Measurements from ENCODE around the gene CDH26.

Gene CDH26

DNA sequence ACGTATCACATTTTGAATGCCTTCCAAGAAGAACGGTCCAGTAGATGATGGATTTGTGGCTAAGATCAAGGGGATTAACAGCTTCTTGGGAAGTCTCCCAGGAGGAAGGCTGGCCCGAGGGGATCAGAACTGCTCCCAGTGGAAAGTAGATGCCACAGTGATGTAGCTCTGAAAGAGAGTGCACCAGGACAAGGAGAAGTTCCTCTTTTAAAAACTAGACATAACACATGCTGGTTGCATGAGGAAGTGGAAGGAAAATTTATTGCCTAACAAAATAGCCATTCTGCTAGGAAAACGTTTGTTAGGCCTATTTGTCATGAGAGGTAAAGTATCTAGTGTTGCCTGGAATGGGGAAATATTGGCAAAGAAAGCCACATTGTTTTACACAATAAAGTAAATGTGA, 87.8 kb downstream of the CDH26 start:
- no peak for TF ChIP-seq GATA1 (IDR thresholded peaks at IDR 0.05; ENCODE audit: low read depth, low read length)
- TF ChIP-seq POLR2A (IDR thresholded peaks at IDR 0.05; ENCODE audit: low read length) = no peak
- no peak for DNase-seq

DNA sequence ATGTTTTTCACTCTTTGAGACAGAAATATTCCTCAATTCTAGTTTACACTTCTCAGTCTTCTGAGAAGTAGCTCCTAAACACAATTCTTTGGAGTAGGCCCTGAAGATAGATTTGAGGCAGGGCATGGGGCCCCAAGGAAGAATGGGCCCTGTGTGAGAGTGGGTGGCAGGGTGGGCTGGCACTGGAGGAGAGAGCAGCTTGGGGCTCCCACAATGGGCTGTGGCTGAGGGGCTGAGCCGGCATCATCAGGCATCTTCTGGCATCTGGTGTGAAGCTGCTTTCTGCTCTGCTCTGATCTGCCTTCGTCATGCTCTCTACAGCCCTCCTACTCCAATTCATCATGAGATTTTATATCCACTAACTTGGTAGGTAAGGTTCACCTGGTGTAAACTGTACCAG, 88.2 kb downstream of the CDH26 start:
- TF ChIP-seq POLR2A (IDR thresholded peaks at IDR 0.05; ENCODE audit: low read length) (no peak), GATA1 (IDR thresholded peaks at IDR 0.05; ENCODE audit: low read depth, low read length) (no peak)
- DNase-seq = no peak

DNA sequence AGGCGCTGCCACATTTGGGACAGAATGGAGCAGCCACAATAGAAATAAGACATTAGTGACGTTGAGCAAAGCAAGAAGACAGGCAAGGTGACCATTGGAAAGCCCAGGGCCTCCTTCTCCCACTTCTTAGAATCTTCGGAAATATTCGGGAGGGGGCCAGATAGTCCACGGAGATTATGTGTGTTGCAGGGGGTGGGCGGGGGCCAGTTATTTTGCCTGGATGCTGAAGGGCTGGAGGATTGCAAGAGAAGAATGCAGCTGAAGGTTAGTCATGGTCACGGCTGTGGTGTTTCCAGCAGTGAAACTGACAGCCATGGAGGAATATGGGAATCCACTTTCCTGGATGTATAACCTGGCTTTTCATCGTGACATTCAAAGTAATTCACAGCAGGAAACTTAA, 88.6 kb downstream of the CDH26 start:
- DNase-seq = no peak
- TF ChIP-seq POLR2A (IDR thresholded peaks at IDR 0.05; ENCODE audit: low read length) (no peak), GATA1 (IDR thresholded peaks at IDR 0.05; ENCODE audit: low read depth, low read length) (no peak)

DNA sequence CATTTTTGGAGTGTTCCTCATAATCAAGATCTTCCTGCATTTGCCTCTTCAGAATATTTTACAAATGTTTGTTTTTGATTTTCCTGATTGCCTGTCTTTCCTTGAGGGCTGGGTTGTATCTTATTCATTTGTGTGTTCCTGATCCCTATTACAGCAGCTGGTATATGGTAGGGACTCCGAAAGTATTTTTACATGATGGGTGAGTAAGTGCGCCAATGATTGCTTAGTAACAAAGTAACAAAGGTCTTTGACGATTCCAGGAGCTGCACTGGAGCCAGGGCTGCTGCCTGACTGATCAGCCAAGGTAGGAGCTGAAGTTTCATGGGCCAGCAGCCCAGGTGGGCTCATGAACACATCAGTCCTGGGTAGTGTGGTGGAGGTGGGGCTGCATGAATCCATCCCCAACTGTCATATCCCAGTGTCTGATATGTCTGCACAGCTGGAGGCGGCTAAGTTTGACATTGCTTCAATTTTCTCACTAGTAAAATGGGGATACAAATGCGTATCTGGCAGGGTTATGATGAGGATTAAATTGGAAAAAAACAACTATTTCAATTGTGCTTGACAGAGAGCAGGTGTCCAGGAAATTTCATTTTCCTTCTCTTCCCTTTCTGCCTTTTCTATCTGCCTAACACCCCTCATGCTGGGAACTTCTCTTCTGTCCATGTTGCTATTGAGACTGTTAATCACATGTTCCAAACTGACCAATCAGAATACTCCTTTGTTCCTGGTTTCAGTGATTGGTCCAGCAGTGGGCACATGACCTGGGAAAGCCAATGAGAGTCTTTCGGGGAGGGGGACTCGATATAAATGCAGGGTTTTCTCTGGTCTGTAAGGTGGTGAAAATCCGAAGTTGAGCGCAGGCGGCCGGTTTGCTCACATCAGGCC, 90.7 kb downstream of the CDH26 start:
- DNase-seq = peak in 1 of 2 experiments; percentile 4
- TF ChIP-seq GATA1 (IDR thresholded peaks at IDR 0.05; ENCODE audit: low read depth, low read length) = no peak
- TF ChIP-seq POLR2A (IDR thresholded peaks at IDR 0.05; ENCODE audit: low read length) = no peak

DNA sequence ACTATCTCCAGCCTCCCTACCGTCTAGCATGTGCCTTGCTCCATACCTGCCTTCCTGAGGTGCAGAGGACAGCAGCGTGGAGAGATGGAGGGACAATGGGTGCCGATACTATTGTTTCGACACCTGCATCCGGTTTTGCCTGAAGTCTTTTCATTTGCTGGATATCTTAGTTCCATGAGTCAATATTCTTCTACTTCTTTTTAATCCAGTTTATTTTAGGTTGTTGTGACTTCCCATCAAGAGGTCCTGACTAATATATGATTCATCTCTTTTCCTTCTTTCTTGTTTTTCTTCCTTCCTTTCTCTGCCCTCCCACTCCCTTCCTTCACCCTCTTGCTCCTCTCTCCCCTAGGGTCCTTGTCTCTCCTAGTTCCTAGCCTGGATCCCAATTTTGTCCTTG, 91.4 kb downstream of the CDH26 start:
- no peak for DNase-seq
- TF ChIP-seq GATA1 (IDR thresholded peaks at IDR 0.05; ENCODE audit: low read depth, low read length) (no peak), POLR2A (IDR thresholded peaks at IDR 0.05; ENCODE audit: low read length) (no peak)

DNA sequence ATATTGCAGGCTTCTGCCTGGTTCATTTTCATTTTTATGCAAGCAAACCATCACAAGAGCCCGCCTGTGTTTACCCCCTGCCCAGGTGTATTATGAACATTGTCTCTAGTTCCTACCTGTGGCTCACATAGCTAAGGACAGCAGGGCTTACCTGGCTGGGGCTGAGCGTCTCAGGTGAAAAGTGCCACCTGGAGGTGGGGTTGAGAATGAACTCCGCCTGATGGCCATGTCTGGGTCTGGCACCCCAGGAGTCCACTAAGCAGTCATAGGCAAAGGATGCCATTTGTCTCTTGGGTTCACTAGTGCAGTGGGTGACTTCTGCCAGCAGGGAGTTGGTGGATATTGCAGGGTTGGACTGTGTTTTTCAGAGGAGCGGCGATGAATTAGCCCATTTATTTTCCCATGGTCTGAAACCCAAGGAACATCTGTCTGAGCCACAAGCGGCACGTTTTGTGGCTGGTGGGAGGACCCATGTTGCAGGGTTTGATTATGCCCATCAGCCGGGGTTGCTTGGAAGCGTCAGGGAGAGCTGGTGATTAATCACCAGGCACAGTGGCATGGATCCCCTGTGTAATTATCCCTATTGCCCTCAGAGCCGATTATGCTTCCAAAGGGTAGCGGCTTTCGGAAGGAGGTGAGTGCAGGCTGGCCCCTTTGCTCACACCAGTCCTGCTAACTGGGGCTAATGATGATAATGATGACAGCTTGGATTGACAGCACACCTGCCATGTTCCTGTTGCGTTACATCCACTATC, 92.1 kb downstream of the CDH26 start:
- no peak for TF ChIP-seq GATA1 (IDR thresholded peaks at IDR 0.05; ENCODE audit: low read depth, low read length)
- TF ChIP-seq POLR2A (IDR thresholded peaks at IDR 0.05; ENCODE audit: low read length) = no peak
- no peak for DNase-seq

DNA sequence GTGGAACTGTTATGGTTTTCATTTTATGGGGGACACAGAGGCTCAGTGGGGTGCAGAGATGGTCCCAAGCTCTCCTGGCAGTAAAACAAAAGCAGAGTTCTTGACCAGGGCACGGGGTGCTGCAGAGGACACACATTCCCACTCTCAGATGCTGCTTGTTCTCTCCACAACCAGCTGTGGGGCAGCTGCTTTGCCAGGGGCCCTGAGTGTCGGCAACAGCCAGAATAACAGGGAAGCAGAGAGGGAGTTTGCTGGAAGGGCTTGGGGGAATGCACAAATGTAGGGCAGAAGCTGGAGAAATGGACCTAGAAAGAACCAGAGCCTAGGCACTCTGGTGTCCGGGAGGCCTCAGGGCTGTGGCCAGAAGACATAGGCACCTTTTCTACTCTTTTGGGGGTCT, 93.7 kb downstream of the CDH26 start:
- TF ChIP-seq POLR2A (IDR thresholded peaks at IDR 0.05; ENCODE audit: low read length) (no peak), GATA1 (IDR thresholded peaks at IDR 0.05; ENCODE audit: low read depth, low read length) (no peak)
- no peak for DNase-seq

DNA sequence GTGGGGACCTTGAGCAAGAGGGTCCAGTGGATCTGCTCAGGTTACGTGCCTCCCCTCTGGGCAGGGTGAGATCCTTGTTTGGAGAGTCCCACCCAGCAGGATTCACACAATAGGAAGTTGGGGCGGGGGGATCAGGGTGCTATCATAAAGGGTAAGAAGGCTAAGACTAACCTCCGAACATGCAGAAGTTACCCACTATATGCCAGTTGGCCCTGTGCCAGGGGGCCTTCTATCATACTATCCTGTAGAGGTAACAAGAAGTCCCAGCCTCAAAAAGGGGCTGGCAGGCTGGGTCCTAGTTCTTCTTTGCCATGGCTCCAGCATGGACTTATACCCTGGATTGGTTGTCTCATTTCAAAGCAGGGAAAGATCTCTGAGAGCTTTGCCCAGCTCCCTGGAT, 94.1 kb downstream of the CDH26 start:
- no peak for DNase-seq
- TF ChIP-seq GATA1 (IDR thresholded peaks at IDR 0.05; ENCODE audit: low read depth, low read length) (no peak), POLR2A (IDR thresholded peaks at IDR 0.05; ENCODE audit: low read length) (no peak)

DNA sequence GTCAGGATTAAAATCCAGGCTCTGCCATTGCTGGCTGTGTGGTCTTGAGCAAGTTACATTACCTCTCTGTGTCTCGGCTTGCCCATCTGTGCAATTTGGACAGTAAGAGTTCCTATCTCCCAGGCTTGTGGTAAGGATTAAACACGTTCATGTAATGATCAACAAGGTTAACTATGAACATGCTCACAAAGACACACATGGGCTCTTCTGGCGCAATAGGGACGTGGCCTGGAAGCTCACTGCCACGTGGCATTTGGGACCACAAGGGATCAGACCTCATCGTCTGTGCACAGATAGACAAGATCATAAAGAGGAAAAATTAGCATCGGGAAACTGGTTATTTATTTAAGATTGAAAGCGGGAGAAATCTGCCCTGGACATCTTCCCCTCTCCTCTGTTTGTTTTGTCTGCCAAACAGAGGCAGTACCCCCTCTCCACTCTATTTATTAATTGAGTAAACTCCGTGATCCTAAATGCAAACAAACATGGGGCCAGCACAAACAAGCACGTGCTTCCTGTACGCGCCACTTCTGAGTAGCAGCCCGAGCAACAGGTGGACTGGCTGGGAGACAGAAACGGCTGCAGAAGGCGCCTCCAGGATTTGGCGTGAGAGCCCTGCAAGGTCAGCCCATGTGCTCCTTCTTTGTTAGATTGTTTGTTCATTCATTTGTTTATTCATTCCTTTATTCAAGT, 95.0 kb downstream of the CDH26 start:
- no peak for DNase-seq
- TF ChIP-seq GATA1 (IDR thresholded peaks at IDR 0.05; ENCODE audit: low read depth, low read length) (no peak), POLR2A (IDR thresholded peaks at IDR 0.05; ENCODE audit: low read length) (no peak)

DNA sequence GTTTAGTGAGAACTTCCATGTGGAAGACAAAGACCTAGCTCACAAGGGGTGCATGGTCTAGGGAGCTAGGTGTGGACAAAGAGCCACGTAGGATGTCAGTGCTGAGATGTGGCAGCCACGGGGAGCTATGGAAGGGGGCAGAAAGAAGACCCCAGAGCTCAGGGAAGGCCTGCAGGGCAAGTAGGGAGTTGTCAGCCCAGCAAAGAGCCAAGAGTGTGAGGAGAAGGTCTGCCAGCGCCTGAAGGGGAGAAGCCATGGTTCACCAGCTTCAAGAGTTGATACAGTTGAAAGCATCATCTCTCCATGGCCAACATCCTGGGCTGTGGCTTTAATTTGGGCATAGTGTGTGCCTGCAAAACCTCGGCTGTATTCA, 95.6 kb downstream of the CDH26 start:
- TF ChIP-seq POLR2A (IDR thresholded peaks at IDR 0.05; ENCODE audit: low read length) (no peak), GATA1 (IDR thresholded peaks at IDR 0.05; ENCODE audit: low read depth, low read length) (no peak)
- DNase-seq = no peak

DNA sequence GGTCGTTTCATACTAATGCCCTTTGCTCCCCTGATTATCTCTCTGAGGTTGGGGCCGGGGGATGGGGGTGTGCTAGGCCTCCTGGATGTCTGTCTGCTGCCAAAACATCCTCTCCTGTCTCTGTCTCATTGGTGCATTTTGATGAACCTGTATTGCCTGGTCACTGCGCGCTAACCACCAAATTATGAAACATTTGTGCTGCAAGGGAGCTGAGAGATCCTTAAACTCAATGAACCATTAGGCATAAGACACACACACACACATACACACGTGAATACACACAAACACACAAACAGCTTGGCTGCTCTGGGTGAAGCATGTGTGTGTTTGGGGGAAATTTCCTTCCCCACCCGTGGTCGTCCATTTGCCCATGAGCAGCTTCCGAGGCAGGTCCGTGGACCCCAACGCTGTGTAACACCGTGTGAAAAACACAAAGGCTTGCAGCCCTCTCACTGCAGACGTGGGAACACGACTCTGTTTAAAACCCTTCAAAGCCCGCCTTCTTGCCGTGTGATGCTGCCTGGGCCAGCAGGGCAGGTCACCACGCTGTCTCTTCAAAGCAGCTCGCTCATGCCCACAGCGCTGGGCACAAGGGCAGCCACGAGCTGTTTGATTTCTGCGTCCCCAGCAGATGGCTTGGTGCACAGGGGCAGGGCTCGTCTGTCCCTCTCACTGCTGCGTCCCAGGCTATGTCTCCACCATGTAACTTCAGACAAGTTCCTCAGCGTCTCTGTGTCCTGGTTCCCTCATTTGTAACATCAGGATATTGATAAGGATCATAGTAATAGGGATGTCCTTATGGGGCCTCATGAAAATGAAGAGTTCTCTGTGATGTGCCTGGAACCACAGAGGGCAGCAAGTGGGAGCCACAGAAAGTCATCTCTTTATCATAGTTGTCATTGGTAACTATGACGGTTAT, 96.8 kb downstream of the CDH26 start:
- TF ChIP-seq POLR2A (IDR thresholded peaks at IDR 0.05; ENCODE audit: low read length) (no peak), GATA1 (IDR thresholded peaks at IDR 0.05; ENCODE audit: low read depth, low read length) (no peak)
- DNase-seq = no peak

DNA sequence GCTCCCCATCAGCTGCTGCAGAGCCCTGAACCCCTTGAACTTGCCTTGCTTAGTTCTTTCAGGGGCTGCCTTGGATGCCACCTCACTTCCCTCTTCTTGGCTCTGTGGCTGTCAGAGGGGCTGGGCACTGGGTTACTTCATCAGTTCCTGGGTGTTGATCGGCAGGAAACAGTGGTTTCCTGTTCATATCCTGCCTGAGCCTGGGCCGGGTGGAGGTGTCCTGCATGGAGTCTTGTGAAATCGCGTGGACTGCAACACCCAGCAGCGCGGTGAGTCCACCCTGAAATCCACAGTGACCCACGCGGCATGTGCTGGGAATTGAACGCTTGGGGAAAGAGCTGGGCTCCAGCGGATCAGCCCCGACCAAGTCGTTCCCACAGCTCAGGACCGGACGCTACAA, 97.5 kb downstream of the CDH26 start:
- TF ChIP-seq POLR2A (IDR thresholded peaks at IDR 0.05; ENCODE audit: low read length) (peak; percentile 25), GATA1 (IDR thresholded peaks at IDR 0.05; ENCODE audit: low read depth, low read length) (no peak)
- peak in 1 of 2 experiments; percentile 3 for DNase-seq

DNA sequence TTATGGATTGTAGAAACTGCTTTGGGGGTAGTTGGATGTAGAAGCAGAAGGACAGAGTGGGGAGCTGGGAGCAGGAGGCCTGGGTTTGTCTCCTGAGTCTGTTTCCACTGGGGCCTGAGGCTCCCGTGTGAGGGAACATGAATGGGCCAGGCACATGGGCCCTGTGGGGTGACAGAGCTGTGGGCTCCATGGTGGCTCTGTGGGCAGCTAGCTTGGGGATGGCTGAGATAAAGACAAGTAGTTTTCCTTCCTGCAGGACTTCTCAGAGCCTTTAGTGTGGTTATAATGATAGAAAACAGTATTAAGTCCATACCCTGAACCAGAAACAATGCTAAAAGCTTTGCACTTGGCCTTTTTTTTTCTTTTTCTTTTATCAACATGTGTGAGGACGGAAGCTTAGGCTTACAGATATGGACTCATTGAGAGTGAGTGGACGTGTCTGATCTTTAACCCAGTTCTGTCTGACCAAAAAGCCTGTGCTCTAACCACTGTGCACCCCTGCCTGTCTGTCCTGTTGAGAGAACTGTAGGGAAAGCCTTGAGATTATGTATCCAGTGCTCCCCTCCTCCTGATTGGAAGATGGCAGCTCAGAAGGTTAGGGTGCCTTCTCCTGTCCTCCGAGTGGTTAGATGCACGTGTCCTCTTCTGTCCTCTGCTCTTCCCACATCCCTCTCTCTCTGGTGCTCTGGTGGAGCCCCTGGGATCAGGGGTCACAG, 98.3 kb downstream of the CDH26 start:
- TF ChIP-seq GATA1 (IDR thresholded peaks at IDR 0.05; ENCODE audit: low read depth, low read length) = no peak
- TF ChIP-seq POLR2A (IDR thresholded peaks at IDR 0.05; ENCODE audit: low read length) = no peak
- DNase-seq = no peak

Data from erythroblast (primary cell).